ENCODE measurements around the gene QRFP. TPM values are rescaled to one million over a fixed set of nuclear protein-coding genes. Genes with fewer than 3 reads are reported as not detected.
A peak's percentile ranks its signal among the peaks of the same experiment; 100 is the strongest.

Gene QRFP
- total RNA-seq, 1 experiment from 2014 or later: not detected

DNA sequence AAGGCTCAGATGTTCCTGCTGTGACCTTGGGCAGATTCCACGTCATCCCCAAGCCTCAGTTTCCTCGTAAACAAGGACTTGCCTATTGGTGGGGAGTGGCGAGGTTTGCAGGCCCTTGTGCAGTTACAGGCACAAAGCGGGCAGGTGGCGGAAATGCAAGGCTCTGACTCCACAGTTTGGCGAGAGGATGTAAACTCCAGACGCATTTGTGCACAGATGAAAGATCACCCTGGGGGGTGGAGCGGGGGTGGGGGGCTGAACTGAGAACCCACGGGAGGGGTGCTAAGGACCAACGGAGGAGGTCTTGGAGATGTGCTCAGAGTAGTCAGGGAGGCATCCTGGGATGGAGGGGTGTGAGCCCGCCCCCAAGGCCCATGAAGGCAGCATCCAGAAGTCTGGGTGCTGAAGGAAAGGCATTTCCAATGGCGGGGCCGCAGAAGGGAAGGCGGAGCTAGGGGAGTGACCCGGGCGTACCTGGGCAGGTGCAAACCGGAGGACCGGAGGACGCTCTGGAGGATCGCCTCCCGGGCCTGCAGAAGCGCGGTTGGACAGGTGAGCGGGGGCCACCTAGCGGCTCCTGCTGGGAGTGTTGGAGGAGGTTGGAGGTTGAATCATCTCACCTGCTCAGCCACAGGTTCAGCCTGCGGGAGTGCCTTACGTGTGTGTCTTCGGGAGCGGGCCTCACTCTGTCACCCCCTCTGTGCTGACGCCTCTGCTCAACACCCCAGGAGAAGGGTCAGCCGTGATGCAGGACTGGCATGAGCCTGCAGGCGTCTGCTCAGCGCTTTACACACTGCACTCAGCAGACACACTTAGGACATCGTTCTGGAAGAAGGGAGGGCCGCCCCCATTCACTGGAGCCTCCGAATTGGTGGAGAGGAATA, 44.3 kb upstream of the QRFP start:
- CTCF ChIA-PET: interaction anchor here (0.7 to 1.6 kb wide), 8 partner anchors 13 to 369 kb away, joined by 3 to 13 read pairs (median 4); no protein-coding TSS in a partner anchor

More for the DNA sequence above, 44.3 kb upstream of the QRFP start:
- no peaks in the 10 kb centered on the region for H3K27me3 ChIP-seq (ENCODE audit: insufficient read depth, low read length)
- peak overlapping the region; percentile 93 for H3K4me2 ChIP-seq (ENCODE audit: low read length)
- no peak overlapping the region for H3K9ac ChIP-seq (ENCODE audit: low read length)
- TF ChIP-seq CTCF (IDR thresholded peaks at IDR 0.05 in 2 of 3, conservative IDR thresholded peaks at IDR 0.05 in 1 of 3; ENCODE audit: borderline replicate concordance in 1 of 3, insufficient read depth in 1 of 3, low read depth in 2 of 3, low read length in 2 of 3): peak in 2 of 3 experiments; percentile 86 to 93; a peak in 4 of 6 replicates
- TF ChIP-seq SIN3A (IDR thresholded peaks at IDR 0.05; ENCODE audit: low read depth): no peak
- no peak for TF ChIP-seq CEBPB (IDR thresholded peaks at IDR 0.05; ENCODE audit: low read depth)
- TF ChIP-seq POLR2AphosphoS5 (IDR thresholded peaks at IDR 0.05; ENCODE audit: low read depth, low read length): no peak
- TF ChIP-seq EZH2 (IDR thresholded peaks at IDR 0.05): no peak
- no peak for TF ChIP-seq SRF (IDR thresholded peaks at IDR 0.05; ENCODE audit: low read depth)
- TF ChIP-seq YY1 (IDR thresholded peaks at IDR 0.05; ENCODE audit: extremely low read depth, insufficient replicate concordance, low read depth, low read length): peak; percentile 49
- no peak for TF ChIP-seq POLR2A (IDR thresholded peaks at IDR 0.05; ENCODE audit: borderline replicate concordance, extremely low read depth, insufficient read depth, insufficient read length)
- no peak for TF ChIP-seq ZFX (IDR thresholded peaks at IDR 0.05)
- no peak for TF ChIP-seq SP1 (IDR thresholded peaks at IDR 0.05; ENCODE audit: low read depth)
- TF ChIP-seq MAX (IDR thresholded peaks at IDR 0.05): no peak
- no peak for TF ChIP-seq FOSL1 (IDR thresholded peaks at IDR 0.05; ENCODE audit: low read depth)
- TF ChIP-seq JUND (IDR thresholded peaks at IDR 0.05): no peak
- H3K9me2 ChIP-seq (ENCODE audit: insufficient read depth): no peaks in the 10 kb centered on the region
- ATAC-seq (peak; percentile 77), DNase-seq (ENCODE audit: low read depth, low spot score) (peak; percentile 75)
- H4K20me1 ChIP-seq (ENCODE audit: insufficient read depth): no peaks in the 10 kb centered on the region
- no peak overlapping the region for H2AFZ ChIP-seq (ENCODE audit: low read depth, low read length, poor library complexity, severe bottlenecking)
- RAD21 ChIA-PET (ENCODE audit: low non-redundant PET in 1 of 2, low total read pairs in 2 of 2, uncharacterized antibody in 2 of 2, unreplicated experiment in 2 of 2): interaction anchor here in 1 of 2 experiments (1.0 kb wide), 2 partner anchors 57 to 71 kb away, joined by 3 read pairs; no protein-coding TSS in a partner anchor
- POLR2A ChIA-PET: interaction anchor here (0.6 to 1.0 kb wide), 3 partner anchors 12 to 213 kb away, joined by 3 to 8 read pairs (median 4); no protein-coding TSS in a partner anchor
- H3K36me3 ChIP-seq (ENCODE audit: control insufficient read depth in 1 of 2, insufficient read depth in 2 of 2, low read length in 2 of 2): no peaks in the 10 kb centered on the region
- intact Hi-C loops (cut with micrococcal nuclease): loop anchor here (1.0 kb wide), 3 partner anchors 57 to 234 kb away; no protein-coding TSS in a partner anchor
- H3K9me3 ChIP-seq (ENCODE audit: control insufficient read depth in 1 of 2, insufficient read depth in 1 of 2, low read depth in 1 of 2, low read length in 2 of 2): no peaks in the 10 kb centered on the region
- no peak overlapping the region for H3K27ac ChIP-seq (ENCODE audit: low read depth, low read length)
- BruUV-seq (replicated peaks): no TSS peak
- no peaks in the 10 kb centered on the region for H3K79me2 ChIP-seq (ENCODE audit: insufficient read depth, low read length)
- H3K4me1 ChIP-seq (ENCODE audit: control insufficient read depth in 1 of 2, insufficient read depth in 2 of 2, low read length in 2 of 2): peaks cover 21 to 45% of the 10 kb centered on the region in 2 experiments
- peak overlapping the region in 1 of 2 experiments; percentile 34; a peak in 3 of 4 replicates for H3K4me3 ChIP-seq (replicated peaks in 1 of 2; ENCODE audit: low read depth in 1 of 2, low read length in 2 of 2)
